SK-MEL-5 (cell line): ENCODE results near the gene ADCY5. TPM values are rescaled to one million over a fixed set of nuclear protein-coding genes. Genes with fewer than 3 reads are reported as not detected.
A peak's percentile ranks its signal among the peaks of the same experiment; 100 is the strongest.

ENCODE experiments used
- DNase-seq: peaks from one replicate; pipeline ENCODE4 v3.0.0-alpha.2; 2016; ENCODE audit warnings: low read depth, low spot score
- in situ Hi-C: cut with HindIII; loops from 2 replicates; pipeline ENCODE4 v1.10.0; 2016; ENCODE audit warnings: low sequenced_read_pairs, high pct_unique_total_duplicates, low pct_unique_long_range_greater_than_20kb
- total RNA-seq: library from RNA; depleted of rRNA; stranded (reverse); fragments of >200 nt; shearing (Covaris generic); gene quantifications from 2 replicates; pipeline ENCODE4 v1.2.3, GENCODE V29; 2014

The ADCY5 gene
- total RNA-seq, 1 experiment from 2014 or later, result 1.2 TPM

DNA sequence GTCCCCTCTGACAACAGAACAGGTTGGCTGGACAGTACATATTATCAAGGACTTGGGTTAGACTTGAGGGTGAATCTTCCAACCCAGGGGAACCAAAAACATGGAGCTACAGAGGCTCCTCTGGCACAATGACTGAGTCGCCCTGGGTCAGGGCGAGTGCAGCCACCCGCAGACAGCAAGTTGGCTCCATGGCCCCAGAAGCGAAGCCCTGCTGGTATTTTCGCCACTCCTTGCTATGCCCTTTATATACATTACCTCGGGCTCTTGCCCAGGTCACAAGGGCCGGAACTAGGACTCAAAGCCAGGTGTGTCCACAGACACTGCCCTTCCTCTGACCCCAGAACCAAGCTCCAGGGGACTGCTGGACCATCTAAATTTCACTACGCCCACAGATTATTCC, 64.6 kb downstream of the ADCY5 start:
- no peak for DNase-seq
- in situ Hi-C loops, result no loop called here

DNA sequence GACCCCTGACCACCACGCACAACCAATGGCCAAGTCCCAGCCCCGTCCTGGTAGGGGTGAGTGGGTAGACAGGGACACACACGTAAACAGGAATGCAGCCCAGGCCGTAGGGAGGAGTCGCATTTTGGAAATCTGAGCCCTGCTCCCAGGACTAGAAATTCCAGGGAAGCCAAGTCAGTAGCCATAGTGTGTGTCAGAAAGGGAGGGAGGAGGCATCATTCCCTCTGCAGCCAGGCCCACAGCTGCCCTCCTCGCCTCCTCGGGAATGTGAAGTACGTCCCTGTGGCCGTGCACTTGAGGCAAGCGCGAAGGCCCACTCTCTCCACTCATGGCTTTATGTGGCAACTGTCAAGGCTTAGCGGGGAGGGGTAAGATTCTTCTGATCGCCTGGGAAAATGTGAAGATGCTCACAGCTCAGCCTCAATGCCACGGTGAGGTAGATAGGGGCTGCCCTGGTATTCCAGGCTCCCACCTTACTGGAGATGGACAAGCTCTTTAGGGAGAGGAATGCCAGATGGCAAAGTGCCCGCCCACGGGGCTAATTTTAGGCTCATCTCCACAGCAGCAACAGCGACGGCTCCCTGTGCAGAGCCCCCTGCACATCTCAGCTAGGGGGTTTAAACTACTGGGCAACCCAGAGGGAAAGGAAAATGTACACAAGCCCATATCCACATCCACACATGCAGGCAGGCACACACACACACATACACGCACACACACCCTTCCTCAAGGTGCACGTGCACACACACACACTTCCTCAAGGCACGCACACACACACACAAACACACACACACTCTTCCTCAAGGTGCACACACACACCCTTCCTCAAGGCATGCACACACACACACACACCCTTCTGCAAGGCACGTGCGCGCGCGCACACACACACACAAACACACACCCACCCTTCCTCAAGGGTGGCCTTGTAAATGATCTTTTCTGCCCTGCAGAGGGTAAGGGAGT, 65.5 kb downstream of the ADCY5 start:
- no peak for DNase-seq
- in situ Hi-C loops, result no loop called here

DNA sequence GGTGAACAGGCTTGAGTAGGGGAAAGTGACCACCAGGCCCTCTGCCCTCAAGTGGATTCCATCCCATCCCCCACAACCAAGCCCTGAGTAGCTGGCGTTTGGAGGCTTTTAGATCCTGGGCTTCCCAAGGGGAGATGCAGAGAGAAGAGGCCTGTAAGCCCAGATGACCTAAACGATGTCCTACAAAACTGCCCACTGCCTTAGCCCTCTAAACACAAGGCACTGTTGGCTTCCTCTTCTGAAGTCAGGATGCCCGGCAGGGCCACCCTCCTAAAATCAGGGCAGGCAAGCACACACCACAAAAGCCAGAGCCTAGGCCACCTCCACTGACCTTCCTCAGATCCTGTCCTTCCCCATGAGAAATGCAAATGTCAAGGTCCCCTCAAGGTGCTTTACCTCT, 68.6 kb downstream of the ADCY5 start:
- in situ Hi-C loops, result no loop called here
- DNase-seq, result no peak

DNA sequence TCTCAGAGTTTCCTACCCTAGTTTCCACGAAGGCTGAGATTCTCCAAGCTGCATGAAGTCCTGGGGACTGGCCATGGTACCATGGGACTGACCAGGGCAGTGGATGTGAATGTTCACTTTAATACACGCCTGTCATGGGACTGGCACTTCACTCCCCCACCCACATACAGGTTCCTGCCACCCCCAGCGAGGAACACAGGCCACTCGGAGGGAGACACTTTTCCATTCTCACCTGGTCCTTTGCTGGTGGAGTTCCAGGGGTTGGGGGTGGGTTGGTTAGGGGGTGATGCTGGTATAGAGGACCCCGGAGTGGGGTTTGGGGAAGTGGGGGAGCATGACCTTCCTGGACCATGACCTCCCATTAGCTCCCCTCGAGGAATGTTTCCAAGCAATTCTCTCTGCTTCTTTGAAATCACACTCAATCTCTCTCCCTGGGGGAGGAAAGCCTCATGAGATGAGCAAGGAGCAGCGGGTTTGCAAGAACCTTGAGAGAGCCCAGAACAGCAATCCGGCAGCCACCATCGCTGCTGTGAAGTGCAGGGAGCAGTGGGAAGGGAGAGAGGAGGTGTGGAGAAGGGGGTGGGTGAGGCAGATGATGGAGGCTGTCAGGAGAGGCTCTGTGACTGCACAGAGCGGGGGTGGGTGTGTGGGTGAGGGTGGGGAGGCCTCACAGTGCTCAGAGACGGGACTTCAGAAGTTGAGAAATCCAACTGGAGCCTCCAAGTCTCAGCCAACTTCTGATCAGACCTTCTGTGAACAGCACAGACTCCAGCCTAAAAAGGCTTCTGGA, 69.7 kb downstream of the ADCY5 start:
- no peak for DNase-seq
- in situ Hi-C loops, result no loop called here

DNA sequence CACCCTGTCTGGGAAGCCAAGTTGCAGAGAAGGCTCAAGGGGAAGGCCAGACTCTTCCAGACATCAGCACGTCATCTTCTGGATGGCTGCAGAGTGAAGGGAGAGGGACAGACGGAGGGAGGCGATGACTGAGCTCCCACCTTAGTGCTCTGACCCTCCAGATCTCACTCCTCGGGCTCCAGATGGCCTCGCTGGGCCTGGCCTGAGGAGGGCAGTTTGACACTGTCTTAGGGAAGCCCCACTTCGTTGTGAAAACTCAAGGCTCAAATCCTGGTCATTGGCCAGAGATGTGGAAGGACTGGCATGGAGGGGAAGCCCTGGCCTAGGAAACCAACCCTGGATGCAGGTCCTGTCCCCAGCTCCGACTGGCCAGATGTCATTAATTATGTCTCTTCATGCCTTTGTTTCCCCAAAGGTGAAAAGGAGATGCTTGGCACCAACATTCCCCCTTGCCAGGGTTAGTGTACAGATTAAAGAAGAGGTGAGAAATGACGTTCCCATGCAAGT, 70.4 kb downstream of the ADCY5 start:
- DNase-seq, result no peak
- in situ Hi-C loops, result no loop called here

DNA sequence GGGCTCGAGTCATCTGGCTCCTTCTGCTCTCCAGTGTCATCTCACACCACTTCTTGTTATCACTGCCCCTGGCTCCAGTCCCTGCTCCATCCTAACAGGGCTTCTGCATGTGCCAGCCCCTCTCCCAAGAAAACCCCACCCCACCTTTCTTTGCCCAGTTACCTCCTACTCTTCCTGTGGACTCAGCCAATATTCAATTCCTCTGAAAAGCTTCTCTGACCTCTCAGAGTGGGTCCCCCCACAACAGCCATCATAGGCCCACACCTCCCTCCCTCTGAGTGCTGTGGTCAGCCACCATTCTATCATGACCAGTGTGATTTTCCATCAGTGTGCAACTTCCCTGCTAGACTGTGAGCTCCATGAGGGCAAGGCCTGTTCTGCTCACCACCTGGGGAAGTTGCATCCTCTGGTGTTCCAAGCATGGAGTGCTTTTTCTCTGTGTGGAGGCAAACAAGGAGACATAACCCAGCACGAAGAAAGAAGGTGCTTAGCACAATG, 71.6 kb downstream of the ADCY5 start:
- no peak for DNase-seq
- in situ Hi-C loops, result no loop called here

DNA sequence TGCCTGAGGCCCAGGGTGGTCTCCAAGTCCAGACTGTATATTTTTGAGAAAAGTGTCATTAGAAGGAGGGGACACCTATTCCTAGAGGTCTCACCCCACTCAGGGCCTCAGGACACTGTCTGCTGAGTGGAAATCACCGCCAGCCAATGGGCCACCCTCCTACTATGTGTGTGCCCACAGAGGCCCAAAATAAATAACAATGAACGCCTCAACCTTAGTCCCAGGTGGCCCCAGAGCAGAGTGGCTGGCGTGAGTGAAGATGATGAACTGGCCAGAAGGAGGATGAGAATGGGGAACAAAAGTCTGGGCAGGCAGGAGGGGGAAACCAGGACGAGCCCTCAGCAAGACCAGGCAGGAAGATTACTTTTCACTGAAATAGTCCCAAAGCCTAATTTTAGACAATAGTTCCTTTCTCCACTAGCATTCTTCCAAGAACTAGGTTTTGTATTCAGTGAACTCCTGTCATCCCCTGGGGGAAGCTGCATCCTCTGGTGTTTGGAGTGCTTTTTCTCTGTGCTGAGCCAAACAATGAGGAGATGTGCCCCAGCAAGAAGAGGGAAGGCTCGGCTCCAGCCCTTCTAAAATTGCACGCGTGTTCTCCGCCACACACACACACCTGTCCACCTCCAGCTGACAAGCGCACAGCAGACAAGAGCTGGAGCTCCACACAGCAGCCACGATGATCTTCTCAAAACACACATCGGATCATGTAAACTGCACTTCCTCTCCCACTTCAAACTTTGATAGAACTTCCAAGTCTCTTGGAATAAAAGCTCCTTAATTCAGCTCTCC, 72.2 kb downstream of the ADCY5 start:
- in situ Hi-C loops, result no loop called here
- DNase-seq, result peak; percentile 58

DNA sequence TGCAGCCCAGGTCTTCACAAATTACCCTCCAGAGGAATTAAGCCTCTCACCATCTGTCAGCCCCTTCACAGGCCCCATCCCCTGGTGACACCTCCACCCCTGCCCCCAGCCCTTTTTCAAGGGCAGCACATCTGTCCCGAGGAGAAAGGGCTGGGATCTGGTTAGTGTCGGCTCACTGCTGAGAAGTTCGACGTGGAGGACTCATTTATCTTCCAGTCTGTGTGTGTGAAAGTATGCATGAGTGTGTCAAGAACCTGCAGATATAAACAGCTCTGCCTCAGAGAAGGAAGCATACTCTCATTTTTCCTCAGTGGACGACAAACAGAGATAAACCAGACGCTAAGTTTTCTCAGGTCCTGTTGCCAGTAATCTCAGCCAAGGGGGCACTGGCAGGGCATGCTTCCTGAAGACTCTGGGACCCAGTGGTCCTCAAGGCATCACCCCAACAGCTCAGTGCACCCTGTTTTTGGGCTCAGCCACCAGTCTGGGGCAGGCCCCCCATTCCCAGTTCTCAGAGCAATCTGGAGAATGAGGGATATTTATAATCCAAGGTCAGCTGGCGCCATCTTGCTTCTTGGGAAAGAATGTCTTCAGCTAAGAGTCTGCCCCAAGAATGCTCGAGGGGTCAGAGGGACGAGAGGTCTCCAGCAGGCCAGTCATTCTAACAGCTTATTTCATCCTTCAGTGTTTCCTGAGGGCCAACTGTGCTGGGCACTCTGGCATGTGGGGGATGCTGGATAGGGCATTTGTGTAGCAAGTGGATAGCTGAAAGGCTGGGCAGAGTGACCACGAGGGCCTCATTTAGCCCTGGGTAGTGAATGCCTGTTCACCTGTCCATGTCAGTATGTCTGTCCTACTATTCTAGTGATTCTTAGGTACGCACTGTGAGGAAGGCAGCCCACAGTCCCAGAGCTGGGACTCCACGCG, 73.6 kb downstream of the ADCY5 start:
- in situ Hi-C loops, result no loop called here

DNA sequence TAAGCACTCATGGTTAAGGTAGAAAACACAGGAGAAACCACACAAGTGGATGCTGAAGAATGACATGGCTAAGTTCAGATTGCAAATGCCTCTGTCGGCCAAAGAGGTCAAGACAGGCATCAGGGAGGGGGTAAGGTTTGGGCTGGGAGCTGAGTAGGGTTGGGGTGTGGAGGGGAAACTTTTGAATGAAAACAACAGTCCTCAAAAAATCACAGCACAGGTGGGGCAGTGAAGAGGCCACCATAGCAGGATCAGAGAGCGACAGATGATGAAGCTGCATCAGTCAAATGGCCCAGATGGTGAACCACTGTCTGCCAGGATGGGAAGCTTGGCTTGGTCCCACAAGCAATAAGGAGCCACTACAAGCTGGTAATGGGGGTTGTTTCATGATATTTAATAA, 74.9 kb downstream of the ADCY5 start:
- in situ Hi-C loops, result no loop called here
- no peak for DNase-seq

More for the DNA sequence above, 73.6 kb downstream of the ADCY5 start:
- peak; percentile 25 for DNase-seq

DNA sequence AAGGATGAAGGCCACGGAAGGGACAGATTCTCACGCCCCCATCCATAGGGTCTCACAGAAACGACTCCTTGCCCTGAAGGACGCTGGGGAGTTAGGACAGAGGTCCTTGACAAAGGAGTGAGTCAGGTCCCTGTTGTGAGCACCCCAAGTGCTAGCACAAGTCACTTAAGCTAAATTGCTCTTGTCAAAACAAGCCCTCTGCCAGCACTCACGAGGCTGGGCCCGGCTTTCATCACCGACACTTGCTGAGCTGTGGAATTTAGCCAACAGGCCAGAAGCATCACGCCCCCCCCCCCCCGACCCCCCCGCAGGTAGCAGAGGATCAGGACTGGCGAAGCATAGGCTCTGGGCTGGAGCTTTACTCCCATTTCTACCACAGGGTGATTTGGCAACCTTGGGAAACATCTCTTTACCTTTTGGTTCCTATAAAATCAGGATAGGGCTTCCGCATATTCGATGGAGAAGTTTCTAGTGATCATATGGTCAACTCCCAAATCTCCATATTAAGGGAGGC, 75.4 kb downstream of the ADCY5 start:
- no peak for DNase-seq
- in situ Hi-C loops, result no loop called here

DNA sequence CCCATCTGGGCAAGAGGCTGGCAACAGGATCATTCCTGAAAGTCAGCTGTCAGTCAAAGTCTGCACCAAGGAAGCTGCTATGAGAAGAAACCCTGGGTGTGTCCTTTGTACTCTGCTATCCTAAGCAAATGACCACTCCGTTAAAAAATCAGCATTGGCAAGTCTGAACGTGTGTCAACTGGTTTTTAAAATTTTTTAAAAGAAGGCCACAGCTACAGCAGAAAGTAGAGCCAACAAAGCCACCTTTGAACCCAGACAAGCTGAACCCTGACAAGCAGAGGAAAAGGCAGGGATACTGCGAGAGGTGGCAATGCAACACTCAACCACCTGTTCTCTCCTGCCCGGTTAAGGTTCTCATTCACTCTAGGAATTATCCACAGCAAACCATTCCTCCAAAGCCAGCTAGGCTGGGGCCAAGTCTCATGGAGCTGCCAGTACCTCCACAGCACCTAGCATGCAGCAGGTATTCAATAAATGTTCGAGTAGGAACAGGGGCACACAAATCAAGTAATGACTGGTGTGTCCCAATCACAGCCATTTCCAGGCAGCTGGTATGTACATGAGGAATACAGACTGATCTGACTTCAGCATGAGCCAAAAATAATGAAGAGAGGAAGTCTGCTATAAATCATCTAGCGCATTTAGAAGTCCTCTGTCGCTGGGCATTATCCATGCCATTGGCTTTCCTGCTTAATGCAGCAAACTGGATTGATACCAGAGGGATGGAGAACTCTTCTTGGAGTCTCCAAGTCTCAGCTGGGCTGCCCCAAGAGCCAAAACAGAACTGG, 76.0 kb downstream of the ADCY5 start:
- in situ Hi-C loops, result no loop called here
- DNase-seq, result no peak

DNA sequence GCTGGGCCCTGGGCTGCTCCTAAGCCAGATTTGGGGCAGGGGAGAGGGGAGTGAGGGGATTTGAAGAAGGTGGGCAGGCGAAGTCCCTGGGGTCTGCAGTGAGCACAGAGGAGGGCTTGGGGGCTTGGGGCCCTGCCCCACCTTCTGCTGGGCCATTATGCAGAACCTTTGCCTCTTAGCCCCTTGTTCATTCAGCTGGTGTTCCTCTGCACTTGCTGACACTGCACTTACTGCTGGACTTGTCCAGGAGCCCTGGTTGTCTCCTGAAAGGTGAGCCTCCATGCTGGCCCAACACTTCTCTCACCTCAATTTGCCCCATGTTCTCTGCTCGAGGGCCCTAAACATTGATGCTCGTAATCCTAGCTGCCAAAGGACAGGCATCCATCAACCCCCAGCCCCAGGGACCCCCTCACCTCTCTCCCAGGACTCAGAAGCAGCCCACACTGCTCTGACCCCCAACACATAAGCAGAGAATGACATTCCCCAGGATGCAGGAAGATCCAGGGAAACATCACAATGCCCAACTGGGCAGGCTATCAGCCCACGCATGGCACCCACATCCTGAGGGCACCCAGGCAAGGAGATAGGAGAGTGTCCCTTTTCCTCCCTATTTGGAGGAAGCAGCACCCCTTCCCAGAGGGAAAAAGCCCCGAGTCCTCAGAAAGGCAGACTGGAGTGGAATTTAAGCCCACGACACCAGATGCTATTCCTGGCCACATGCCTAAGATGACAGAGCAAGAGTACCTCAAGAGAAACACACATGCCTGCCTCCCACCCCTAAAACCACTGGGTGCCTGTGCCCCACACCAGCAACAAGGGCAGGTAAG, 76.8 kb downstream of the ADCY5 start:
- no peak for DNase-seq
- in situ Hi-C loops, result no loop called here

DNA sequence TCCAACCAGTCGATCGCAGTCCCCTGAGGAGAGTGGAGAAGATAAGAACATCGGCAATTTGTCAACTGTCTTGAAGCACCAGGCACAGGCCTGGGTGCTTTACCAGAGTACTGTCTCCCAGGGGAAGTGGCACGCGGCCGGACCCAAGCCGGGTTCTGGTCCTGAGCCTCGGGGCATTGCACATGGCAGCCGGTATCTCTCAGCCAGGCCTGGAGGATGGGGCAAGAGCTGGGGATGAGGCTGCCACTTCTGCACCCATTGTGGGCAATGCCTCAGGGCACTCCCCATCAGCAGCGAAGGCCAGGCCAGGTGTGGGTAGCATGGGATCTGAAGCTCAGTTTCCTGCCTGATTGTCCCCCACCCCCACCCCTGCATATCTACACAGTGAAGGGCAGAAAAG, 77.5 kb downstream of the ADCY5 start:
- DNase-seq, result no peak
- in situ Hi-C loops, result no loop called here

DNA sequence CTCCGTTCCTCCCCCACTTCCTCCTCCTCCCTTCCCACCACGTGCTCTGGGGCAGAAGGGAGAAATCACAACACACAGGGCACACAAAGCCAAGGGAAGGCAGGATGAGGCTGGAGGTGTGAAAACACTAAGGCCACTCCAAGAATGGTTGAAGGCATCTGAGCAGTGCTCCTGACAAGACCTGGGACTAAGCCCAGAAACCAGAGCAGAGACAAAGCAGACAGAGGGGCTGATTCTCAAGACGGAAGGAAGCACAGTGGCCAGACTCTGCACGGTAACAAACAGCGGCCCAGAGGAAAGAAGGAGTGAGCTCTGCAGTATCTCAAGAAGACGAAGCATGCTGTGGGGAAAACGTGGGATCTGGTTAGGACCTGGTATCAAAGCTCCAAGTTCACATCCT, 78.1 kb downstream of the ADCY5 start:
- DNase-seq, result no peak
- in situ Hi-C loops, result no loop called here

DNA sequence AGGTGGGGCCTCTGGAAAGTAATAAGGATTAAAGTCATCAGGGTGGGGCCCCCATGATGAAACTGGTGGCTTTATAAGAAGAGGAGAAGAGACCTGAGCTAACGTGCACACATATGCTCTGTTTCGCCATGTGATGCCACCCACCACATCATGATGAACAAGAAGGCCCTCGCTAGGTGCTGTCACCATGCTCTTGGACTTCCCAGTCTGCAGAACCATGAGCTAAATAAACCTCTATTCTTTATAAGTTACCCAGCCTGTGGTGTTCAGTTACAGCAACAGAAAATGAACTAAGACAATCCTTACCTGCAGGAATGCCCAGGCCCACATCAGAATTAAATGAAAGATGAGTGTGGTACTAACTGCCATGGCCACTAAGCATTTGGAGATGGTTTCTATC, 79.8 kb downstream of the ADCY5 start:
- no peak for DNase-seq
- in situ Hi-C loops, result no loop called here
